Activated CD4-positive, CD25-positive, alpha-beta regulatory T cell (primary cell): ENCODE results near the gene ARMH3.

Experiments
- DNase-seq, 4 experiments: peaks; one replicate each; lab custom pipeline; 2025; lab: John Stamatoyannopoulos, UW

ARMH3 gene

GRCh38 chr10:101895781-101896180 lies 160.2 kb downstream of the ARMH3 start:
- DNase-seq = no peak

- no peak for DNase-seq
Observed at GRCh38 chr10:101894742-101895141, 161.2 kb downstream of the ARMH3 start.

GRCh38 chr10:101894266-101894665 lies 161.7 kb downstream of the ARMH3 start:
- no peak for DNase-seq

GRCh38 chr10:101893510-101894120 lies 162.4 kb downstream of the ARMH3 start:
- no peak for DNase-seq

- DNase-seq = no peak
Observed at GRCh38 chr10:101892782-101893391, 163.1 kb downstream of the ARMH3 start.

- DNase-seq = peak; percentile 32 to 55 (median 45)
Observed at GRCh38 chr10:101889256-101890210, 166.4 kb downstream of the ARMH3 start.

- DNase-seq = no peak
Observed at GRCh38 chr10:101888251-101888949, 167.6 kb downstream of the ARMH3 start.

GRCh38 chr10:101887775-101888174 lies 168.2 kb downstream of the ARMH3 start:
- DNase-seq = no peak

GRCh38 chr10:101886521-101887312 lies 169.3 kb downstream of the ARMH3 start:
- DNase-seq = no peak

- DNase-seq = no peak
Observed at GRCh38 chr10:101881036-101881774, 174.8 kb downstream of the ARMH3 start.

- no peak for DNase-seq
Observed at GRCh38 chr10:101880232-101880573, 175.8 kb downstream of the ARMH3 start.

GRCh38 chr10:101879456-101880231 lies 176.3 kb downstream of the ARMH3 start:
- DNase-seq = no peak

- no peak for DNase-seq
Observed at GRCh38 chr10:101878869-101879268, 177.1 kb downstream of the ARMH3 start.

- no peak for DNase-seq
Observed at GRCh38 chr10:101875068-101875688, 180.8 kb downstream of the ARMH3 start.

- no peak for DNase-seq
Observed at GRCh38 chr10:101874252-101874651, 181.7 kb downstream of the ARMH3 start.

- DNase-seq = no peak
Observed at GRCh38 chr10:101867931-101868330, 188.0 kb downstream of the ARMH3 start.

GRCh38 chr10:101859530-101859929 lies 196.4 kb downstream of the ARMH3 start:
- DNase-seq = no peak

- DNase-seq = no peak
Observed at GRCh38 chr10:101858723-101859500, 197.1 kb downstream of the ARMH3 start.
